Iris pigment epithelial cell (primary cell): ENCODE data around the gene PARP15.

Source experiments
- DNase-seq: peaks from one replicate; pipeline ENCODE4 v3.0.0-alpha.2; 2011; ENCODE audit warnings: low read depth

PARP15 gene

DNA sequence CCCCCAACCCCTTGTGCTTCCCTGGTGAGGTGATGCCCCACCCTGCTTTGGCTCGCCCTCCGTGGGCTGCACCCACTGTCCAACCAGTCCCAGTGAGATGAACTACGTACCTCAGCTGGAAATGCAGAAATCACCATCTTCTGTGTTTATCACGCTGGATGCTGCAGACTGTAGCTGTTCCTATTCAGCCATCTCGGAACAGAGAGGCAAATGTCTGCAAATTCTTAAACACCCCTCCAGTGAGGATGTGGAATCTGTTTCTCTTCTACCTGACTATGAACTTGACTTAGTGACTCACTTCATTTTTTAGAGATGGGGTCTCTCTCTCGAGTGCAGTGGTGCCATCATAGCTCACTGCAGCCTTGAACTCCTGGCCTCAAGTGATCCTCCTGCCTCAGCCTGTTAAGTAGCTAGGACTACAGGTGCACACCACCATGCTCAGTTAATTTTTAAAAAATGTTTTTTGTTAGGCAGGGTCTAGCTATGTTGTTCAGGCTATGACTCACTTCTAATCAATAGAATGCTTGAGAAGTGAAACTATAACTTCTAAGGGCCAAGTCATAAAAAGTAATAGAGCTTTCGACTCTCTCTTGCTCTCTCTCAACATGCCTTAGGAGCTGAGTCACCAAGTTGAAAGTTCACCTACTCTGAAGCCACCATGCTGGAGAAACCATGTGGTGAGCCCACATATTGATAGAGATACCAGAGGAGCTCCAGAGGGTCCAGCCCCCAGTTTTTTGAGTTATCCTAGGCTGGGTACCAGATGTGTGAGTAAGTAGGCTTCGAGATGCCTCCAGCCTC, 91.7 kb downstream of the PARP15 start:
- DNase-seq: peak; percentile 77

DNA sequence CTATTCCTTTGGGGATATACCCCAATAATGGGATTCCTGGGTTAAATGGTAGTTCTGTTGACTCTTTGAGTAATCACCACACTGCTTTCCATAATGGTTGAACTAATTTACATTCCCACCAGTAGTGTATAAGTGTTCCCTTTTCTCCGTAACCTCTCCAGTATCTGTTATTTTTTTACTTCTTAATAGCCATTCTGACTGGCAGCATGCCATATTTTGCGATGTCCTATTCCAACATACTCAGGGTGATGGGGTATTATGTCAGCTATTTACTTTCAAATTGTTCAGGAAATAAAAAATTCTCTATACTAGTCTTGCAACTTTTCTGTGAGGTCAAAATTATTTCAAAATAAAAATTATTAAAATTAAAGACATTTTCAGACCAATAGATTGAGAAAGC, 94.1 kb downstream of the PARP15 start:
- DNase-seq: no peak

DNA sequence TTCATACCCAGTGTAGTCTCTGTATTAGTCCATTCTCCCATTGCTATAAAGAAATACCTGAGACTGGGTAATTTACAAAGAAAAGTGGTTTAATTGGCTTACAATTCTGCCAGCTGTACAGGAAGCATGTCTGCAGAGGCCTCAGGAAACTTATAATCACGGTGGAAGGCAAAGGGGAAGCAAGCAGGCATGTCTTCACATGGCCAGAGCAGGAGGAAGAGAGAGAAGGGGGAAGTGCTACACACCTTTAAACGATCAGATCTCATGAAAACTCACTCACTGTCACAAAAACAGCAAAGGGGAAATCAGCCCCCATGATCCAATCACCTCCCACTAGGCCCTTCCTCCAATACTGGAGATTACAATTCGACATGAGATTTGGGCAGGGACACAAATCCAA, 96.9 kb downstream of the PARP15 start:
- DNase-seq: no peak

DNA sequence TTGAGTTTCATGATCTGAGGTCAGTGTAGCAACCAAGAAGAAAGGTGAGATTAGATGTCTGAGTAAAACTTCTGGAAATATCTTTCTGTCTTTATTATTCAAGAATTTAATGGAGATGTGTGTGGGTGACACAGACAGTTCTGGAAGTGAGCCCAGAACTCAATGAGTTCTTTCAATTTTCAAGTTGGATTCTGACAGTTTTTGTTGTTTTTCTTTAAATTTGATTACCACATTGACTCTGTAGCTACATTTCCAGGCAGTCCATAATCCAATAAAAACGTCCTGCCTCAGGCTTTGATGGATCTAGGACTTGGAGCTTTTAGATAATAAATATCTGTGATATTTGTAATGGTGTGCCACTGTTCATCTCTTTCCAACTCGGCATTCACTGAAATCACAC, 99.3 kb downstream of the PARP15 start:
- DNase-seq: peak; percentile 83

DNA sequence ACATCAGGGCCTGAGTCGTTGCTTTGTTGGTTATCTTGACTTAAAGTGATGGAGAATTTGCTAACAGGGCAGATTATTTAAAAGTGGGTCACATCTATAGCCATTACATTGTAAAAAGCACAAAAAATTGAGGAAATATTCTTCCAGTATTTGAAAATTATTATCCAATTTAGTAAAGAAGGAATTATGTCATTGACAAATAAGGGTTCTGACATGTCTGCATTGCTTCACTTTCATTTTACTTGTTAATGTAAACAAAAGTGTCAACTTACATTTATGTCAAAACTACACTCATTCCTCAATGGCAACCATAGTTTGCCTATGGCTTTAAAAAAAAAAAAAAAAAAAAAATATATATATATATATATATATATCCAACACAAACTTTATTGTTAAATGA, 99.8 kb downstream of the PARP15 start:
- DNase-seq: peak; percentile 40

DNA sequence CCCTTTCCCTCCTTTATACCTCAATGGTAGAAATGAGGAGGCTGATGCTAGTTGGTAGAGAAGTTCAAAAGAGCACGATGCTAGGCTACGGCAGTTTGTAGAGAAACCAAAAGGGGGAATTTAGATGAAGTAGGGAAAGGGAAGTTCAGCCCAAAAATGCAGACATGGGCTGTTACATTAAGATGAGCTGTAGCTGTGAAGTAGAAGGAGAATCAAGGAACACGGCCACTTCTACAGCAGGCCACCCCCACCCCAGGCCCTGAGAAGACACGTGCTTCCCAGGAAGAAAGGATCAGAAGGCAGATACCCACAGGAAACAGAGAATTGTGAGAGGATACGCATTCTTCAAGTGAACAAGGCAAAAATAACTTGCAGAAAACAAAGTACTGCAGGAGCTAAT, 101.1 kb downstream of the PARP15 start:
- DNase-seq: no peak

DNA sequence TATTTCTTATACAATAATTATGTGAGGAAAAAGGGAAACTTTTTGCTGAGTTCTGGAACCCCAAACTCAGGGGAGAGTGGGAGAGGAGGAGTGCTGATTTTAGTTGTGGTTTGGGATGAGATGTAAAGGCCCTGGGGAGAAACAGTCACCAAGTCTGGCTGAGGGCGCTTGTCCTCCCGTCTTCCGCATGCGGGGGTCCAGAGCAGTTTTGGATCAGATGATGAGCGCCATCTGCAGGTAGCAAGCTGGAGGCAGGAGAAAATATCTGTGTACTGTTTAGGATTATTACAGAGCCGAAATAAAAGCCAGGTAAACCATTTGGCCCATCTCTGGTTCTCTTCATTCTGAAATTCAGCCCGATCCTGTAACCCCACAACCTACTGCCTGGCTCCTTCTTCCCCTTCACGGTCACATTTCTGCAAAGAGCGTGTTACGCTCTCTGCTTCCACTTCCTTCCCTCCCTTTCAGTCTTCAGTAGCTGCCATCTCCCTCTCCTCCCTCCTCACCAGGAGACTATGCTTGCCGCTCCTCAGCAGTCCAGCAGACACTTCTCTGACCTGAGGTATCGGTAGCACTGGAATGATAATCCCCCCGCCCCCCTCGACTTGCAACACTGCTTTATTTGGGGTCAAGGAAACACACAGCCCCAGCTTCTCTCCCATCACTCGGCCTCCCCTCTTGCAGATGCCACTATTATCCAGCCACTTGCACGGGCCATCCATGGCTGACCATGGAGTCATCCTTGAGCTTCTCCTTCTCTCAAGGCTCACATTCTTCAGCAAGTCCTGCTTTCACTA, 101.8 kb downstream of the PARP15 start:
- peak; percentile 76 for DNase-seq

DNA sequence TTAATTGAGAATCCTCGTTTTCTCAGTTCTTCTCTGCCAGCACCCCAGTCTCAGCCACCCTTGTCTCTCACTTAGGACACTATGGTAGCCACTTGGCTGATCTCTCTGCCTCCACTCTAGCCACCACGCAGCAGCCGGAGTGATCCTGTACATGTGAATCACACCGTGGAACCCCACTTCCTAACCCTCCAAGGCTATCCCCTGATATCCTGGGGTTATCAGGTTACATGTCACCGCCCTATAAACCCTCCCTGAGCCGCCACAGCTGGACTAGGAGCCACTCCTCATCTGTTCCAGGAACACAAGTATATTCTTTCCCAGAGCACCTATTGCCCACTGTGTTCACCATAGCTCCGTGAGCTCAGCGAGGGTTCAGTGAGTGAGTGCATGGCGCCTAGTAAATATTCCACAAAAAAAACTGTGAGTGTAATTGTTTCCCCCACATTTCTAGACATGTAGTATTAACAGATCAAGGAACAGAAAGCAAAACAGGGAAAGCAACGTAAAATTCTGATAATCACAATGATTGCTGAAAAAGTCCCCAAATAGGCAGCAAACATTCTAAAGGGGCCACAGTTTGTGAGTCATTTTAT, 102.5 kb downstream of the PARP15 start:
- DNase-seq: peak; percentile 19

DNA sequence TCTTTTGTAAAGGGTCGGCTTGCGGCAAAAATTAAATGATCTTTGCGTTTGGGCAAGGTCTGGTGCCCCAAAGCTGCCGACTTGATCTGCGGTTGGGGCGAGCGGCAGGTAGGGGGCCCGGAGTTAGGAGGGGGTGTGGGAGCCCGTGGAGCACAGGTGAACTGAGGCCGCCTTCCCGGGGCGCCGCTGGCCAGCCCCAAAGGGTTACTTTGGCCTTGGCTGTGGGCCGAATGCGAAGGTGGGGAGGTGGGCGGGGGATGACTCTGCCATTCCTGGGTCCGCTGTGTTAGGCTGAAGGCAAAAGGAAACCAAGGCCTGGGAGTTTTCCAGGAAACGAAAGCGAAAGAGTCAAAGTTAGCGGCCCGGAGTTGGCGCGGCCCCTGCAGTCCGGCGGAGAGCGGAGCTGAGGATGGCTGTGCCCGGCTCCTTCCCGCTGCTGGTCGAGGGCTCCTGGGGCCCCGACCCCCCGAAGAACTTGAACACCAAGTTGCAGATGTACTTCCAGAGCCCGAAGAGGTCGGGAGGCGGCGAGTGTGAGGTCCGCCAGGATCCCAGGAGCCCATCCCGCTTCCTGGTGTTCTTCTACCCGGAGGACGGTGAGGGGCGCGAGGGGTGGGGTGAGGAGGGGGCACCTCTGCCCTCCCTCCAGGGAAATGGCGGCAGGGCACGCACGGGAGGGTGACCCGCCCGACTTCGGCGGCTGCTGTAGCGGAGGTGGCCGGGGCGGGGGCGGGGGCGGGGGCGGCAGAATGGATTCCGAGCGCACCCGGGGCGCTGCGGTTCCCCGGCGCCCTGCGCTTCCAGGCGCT, 103.2 kb downstream of the PARP15 start, which contains the start of gene PARP14:
Gene PARP14, plus strand, starts transcription at position 365 of the 809 bp plus-strand sequence. Its CDS starts 45 bp downstream, at position 410.
- DNase-seq: peak; percentile 80

DNA sequence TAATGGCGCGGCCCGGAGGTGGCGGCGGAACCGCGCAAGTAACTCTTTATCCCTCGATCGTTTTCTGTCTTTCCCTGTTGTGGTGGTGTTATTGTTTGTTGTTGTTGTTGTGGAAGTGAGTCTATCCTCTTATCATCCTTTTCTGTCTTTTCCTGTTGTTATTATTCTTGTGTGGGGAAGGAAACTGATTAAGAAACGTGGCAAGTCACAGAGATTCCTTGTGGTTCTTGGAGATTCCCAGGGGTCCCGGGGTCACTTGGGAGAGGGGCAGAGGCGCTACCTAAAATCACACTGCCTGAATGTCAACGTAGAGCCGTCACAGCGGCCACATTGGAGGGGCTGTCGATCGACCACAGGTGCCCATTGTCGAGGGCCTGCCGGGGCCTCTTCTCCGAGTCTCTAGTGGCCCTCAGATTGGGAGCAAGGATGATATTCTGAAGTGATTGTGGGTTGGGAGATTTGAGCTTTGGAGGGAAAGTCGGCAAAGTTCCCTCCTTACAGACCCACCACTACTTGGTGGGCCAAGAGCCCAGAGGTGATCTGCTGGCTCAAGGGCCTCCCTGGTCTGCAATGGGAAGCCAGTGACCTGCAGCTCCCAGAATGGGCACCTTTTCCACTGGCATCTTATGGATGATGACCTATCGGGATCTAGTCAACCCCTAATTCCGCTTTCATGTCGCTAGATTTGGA, 104.0 kb downstream of the PARP15 start:
- no peak for DNase-seq

DNA sequence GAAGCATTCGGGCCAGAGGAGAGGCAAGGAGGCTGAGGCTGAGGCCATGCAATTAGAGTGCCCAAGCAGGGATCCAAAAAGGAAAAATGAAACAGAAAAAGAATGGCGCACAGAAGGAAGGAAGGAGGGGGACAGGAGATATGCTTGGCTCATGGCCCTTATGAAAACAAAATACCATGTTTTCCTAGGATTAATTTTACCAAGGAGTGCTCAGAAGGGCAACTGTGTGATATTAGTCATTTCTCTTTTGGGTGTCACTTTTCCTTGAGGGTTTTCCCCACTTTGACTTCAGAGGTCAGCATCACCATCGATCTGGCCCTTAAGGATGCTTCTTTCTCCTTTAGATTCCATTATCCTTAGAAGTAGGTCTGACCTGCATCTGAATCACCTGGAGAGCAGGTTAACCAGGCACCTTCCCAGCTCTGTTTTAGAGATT, 104.5 kb downstream of the PARP15 start:
- DNase-seq: no peak

DNA sequence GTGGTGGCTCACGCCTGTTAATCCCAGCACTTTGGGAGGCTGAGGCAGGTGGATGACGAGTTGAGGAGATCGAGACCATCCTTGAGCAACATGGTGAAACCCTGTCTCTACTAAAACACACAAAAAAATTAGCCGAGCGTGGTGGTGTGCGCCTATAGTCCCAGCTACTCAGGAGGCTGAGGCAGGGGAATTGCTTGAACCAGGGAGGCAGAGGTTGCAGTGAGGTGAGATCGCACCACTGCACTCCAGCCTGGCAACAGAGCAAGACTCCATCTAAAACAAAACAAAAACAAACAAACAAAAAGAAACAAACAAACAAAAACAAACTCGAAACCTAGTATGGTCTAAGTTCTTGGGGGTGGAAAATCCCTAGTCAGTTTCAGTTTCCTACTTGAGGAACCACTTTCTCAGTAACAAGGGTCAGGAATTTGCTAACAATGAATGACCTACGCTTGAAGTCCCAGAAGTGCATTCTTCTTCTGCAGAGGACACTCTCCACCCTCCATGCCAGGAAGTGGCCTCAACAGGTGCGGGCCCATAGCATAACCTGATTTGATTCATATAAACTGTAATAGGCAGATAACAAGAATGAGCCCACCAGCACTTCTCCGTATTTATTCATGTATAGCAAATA, 105.4 kb downstream of the PARP15 start:
- DNase-seq: peak; percentile 10

DNA sequence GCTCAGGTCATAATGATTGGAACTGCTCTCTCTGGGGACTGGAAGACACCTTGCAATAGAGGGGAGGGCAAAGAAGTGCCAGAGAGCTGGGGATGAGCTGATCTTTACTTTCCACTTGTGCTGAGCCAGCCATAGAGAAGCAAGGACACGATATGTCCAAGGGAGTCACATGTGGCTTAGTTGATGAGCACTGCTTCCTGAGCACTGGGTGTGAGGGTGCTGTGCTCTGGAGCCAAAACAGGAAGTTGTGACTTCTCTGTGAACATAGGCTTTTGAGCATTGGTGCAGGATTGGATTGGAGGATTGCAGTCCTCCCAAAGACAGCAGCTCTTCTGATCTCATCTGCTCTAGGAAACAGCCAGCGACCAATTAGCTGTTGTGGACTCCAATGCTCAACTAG, 109.8 kb downstream of the PARP15 start:
- no peak for DNase-seq
